GM23338 (cell line): Measurements from ENCODE around the gene FAM241A.

Experiments
- CTCF ChIP-seq, 2 experiments: fragments of 200-600 bp in 1 of 2; sonication (generic) in 1 of 2; conservative IDR thresholded peaks; 2 replicates each; pipeline versions ENCODE4 v1.5.1 to v1.6.1; 2016 to 2017; ENCODE audit warnings: antibody characterized with exemption in 2 of 2, low read depth in 2 of 2, mild to moderate bottlenecking in 2 of 2, moderate library complexity in 1 of 2
- POLR2AphosphoS5 ChIP-seq: IDR thresholded peaks from 2 replicates; pipeline ENCODE4 v1.6.1; 2016; ENCODE audit warnings: antibody characterized with exemption, low read depth

- TF ChIP-seq CTCF (conservative IDR thresholded peaks at IDR 0.05; ENCODE audit: low read depth in 2 of 2), result no peak
- TF ChIP-seq POLR2AphosphoS5, result no peak
Measured at GRCh38 chr4:112156112-112156511, 10.9 kb downstream of the FAM241A start.
